Measurements from ENCODE around the gene TIMM23. TPM values are rescaled to one million over a fixed set of nuclear protein-coding genes. Genes with fewer than 3 reads are reported as not detected.

Gene TIMM23
- total RNA-seq, 1 donor from 2014 or later: 93.2 TPM

- TF ChIP-seq EZH2 (IDR thresholded peaks at IDR 0.05; ENCODE audit: insufficient read depth, low read length): no peak
- TF ChIP-seq, protein P1, sequence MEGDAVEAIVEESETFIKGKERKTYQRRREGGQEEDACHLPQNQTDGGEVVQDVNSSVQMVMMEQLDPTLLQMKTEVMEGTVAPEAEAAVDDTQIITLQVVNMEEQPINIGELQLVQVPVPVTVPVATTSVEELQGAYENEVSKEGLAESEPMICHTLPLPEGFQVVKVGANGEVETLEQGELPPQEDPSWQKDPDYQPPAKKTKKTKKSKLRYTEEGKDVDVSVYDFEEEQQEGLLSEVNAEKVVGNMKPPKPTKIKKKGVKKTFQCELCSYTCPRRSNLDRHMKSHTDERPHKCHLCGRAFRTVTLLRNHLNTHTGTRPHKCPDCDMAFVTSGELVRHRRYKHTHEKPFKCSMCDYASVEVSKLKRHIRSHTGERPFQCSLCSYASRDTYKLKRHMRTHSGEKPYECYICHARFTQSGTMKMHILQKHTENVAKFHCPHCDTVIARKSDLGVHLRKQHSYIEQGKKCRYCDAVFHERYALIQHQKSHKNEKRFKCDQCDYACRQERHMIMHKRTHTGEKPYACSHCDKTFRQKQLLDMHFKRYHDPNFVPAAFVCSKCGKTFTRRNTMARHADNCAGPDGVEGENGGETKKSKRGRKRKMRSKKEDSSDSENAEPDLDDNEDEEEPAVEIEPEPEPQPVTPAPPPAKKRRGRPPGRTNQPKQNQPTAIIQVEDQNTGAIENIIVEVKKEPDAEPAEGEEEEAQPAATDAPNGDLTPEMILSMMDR (IDR thresholded peaks at IDR 0.05; ENCODE audit: insufficient read depth, low read depth, low read length): no peak
- no peak for FAIRE-seq
- no peak overlapping the region for H3K4me3 Mint-ChIP-seq (ENCODE audit: unreplicated experiment)
Measured at GRCh38 chr10:46035923-46036849, 63.9 kb downstream of the TIMM23 start.

GRCh38 chr10:46037107-46037825, 65.0 kb downstream of the TIMM23 start:
- no peak overlapping the region for H3K27ac ChIP-seq (ENCODE audit: low read depth, low read length)
- DNase-seq (ENCODE audit: low read depth): no peak
- H3K4me2 ChIP-seq (ENCODE audit: low read length): no peak overlapping the region
- H3K4me3 ChIP-seq (ENCODE audit: insufficient read depth, low read depth, low read length): no peak overlapping the region
- TF ChIP-seq EZH2 (IDR thresholded peaks at IDR 0.05; ENCODE audit: insufficient read depth, low read length): no peak
- TF ChIP-seq, protein P1 (IDR thresholded peaks at IDR 0.05; ENCODE audit: insufficient read depth, low read depth, low read length): no peak
- peaks cover 2% of the 10 kb centered on the region for H3K27me3 ChIP-seq (ENCODE audit: insufficient read depth, low read length)
- H3K4me1 ChIP-seq (ENCODE audit: insufficient read depth, low read length): peaks cover 3% of the 10 kb centered on the region
- no peak overlapping the region for H3K9ac ChIP-seq (ENCODE audit: low read length)
- Mint-ChIP-seq H3K4me1 (ENCODE audit: low read depth, unreplicated experiment) (peaks cover 4% of the 10 kb centered on the region), H3K36me3 (ENCODE audit: low read depth, unreplicated experiment) (no peaks in the 10 kb centered on the region), H3K27ac (ENCODE audit: unreplicated experiment) (no peak overlapping the region), H3K4me3 (ENCODE audit: unreplicated experiment) (no peak overlapping the region), H3K27me3 (ENCODE audit: low read depth, unreplicated experiment) (peaks cover 3% of the 10 kb centered on the region), H3K9me3 (ENCODE audit: unreplicated experiment) (no peaks in the 10 kb centered on the region)
- no peaks in the 10 kb centered on the region for H3K36me3 ChIP-seq (ENCODE audit: insufficient read depth, low read length)
- no peaks in the 10 kb centered on the region for H4K20me1 ChIP-seq (ENCODE audit: insufficient read depth, low read length)
- H3K9me3 ChIP-seq (ENCODE audit: insufficient read depth, low read depth, low read length): no peaks in the 10 kb centered on the region
- no peaks in the 10 kb centered on the region for H3K79me2 ChIP-seq (ENCODE audit: insufficient read depth, low read length)
- no peak overlapping the region for H2AFZ ChIP-seq (ENCODE audit: low read depth, low read length)
- FAIRE-seq: no peak

More at GRCh38 chr10:46035923-46036849, 63.9 kb downstream of the TIMM23 start:
- Histone ChIP-seq H3K4me1 (ENCODE audit: insufficient read depth, low read length) (peaks cover 3% of the 10 kb centered on the region), H3K4me3 (ENCODE audit: insufficient read depth, low read depth, low read length) (no peak overlapping the region), H3K36me3 (ENCODE audit: insufficient read depth, low read length) (no peaks in the 10 kb centered on the region), H2AFZ (ENCODE audit: low read depth, low read length) (no peak overlapping the region), H3K27me3 (ENCODE audit: insufficient read depth, low read length) (peaks cover 2% of the 10 kb centered on the region), H3K9ac (ENCODE audit: low read length) (no peak overlapping the region), H3K79me2 (ENCODE audit: insufficient read depth, low read length) (no peaks in the 10 kb centered on the region), H4K20me1 (ENCODE audit: insufficient read depth, low read length) (no peaks in the 10 kb centered on the region), H3K27ac (ENCODE audit: low read depth, low read length) (no peak overlapping the region), H3K4me2 (ENCODE audit: low read length) (no peak overlapping the region), H3K9me3 (ENCODE audit: insufficient read depth, low read depth, low read length) (no peaks in the 10 kb centered on the region)
- Mint-ChIP-seq H3K36me3 (ENCODE audit: low read depth, unreplicated experiment) (no peaks in the 10 kb centered on the region), H3K27ac (ENCODE audit: unreplicated experiment) (no peak overlapping the region), H3K27me3 (ENCODE audit: low read depth, unreplicated experiment) (peaks cover 3% of the 10 kb centered on the region), H3K4me1 (ENCODE audit: low read depth, unreplicated experiment) (peaks cover 4% of the 10 kb centered on the region), H3K9me3 (ENCODE audit: unreplicated experiment) (no peaks in the 10 kb centered on the region)
- no peak for DNase-seq (ENCODE audit: low read depth)

All from astrocyte (in vitro differentiated cells and primary cell).